ENCODE data around the gene NOVA2. TPM values are rescaled to one million over a fixed set of nuclear protein-coding genes. Genes with fewer than 3 reads are reported as not detected.
A peak's percentile ranks its signal among the peaks of the same experiment; 100 is the strongest.
"Not testable (repeated sequence)": the region's sequence is repeated elsewhere in the genome, so short reads cannot be mapped to it uniquely, and the experiment has no call there.

Gene NOVA2
- total RNA-seq, 1 donor from 2014 or later, result 5.3 TPM

DNA sequence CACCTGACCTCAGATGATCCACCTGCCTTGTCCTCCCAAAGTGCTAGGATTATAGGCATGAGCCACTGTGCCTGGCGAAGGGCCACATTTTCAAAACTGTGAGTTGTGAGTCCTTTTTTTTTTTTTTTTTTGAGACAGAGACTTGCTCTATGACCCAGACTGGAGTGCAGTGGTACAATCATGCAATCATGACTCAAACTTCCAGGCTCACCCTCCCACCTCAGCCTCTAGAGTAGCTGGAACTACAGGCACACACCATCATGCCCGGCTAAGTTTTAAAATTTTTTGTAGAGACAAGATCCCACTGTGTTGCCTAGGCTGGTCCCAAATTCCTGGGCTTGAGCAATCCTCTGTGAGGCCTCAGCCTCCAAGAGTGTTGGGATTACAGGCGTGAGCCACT, 67.4 kb downstream of the NOVA2 start:
- DNase-seq (ENCODE audit: missing footprints), result no peak
- no peak for ATAC-seq
- intact Hi-C loops (cut with DNase I), result loop anchor here (10.0 kb wide), 1 partner anchor 109 kb away; no protein-coding TSS in a partner anchor

DNA sequence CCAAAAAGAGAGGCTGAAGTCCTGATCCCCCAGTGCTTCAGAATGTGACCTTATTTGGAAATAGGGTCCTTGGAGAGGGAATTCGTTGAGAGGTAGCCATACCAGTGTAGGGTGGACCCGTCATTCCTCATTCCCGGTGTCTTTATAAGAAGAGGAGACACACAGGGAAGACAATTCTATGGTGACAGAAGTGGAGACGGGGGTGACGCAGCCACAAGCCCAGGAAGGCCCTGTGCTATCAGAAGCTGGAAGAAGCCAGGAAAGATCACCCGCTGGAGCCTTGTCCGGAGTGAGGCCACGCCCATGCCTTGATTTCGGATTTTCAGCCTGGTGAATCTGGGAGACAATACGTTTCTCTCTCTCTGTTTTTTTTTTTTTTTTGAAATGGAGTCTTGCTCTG, 68.7 kb downstream of the NOVA2 start:
- DNase-seq (ENCODE audit: missing footprints) (no peak), ATAC-seq (no peak)
- intact Hi-C loops (cut with DNase I), result loop anchor here (10.0 kb wide), 1 partner anchor 110 kb away; no protein-coding TSS in a partner anchor

DNA sequence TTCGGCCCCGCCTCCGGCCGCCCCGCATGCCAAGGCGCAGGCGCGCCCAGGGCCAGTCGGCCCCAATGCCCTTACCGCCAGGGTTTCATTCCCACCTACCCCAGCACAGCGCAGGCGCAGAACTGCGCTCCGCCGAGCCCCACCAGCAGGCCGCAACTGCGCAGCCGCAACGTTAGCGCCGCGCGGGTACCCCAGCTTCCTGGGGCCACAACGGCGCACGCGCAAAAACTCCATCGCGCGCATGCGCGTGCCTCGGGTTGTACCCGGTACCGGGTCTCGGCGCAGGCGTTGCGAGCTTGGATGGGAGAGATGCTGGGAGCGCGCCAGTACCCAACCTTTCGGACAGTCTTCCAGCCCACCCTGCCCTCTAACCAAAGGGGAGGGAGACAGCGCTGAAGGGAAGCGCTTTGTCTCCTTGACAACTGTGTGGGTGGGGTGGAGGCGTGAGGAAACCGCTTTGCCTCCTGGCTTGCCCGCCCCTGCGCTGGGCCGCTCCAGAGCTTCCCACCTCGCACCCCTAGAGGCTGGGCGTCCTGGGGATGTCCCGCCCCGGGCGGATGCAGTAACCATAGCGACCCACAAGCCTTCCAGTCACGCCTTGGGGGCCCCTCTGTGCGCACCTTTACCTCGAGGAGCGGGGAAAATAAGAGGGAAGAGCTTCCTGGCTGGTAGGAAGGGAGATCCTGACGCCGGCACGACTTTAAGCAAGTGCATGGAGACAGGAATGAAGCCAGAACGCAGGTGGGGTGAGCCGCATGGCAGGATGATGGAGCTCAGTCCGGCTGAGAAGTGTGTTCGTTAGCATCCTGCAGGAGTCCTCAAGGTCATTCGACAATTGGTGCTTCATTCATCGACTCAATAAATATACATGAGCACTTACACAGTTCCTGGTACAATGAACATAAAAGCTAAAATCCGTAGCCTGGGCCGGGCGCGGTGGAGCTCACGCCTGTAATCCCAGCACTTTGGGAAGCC, 70.7 kb downstream of the NOVA2 start:
- ATAC-seq, result peak; percentile 97
- intact Hi-C loops (cut with DNase I), result loop anchor here (1.0 to 10.0 kb wide), 2 partner anchors 40 to 112 kb away; partner anchors contain the start of gene SYMPK
- DNase-seq (ENCODE audit: missing footprints), result peak; percentile 99

DNA sequence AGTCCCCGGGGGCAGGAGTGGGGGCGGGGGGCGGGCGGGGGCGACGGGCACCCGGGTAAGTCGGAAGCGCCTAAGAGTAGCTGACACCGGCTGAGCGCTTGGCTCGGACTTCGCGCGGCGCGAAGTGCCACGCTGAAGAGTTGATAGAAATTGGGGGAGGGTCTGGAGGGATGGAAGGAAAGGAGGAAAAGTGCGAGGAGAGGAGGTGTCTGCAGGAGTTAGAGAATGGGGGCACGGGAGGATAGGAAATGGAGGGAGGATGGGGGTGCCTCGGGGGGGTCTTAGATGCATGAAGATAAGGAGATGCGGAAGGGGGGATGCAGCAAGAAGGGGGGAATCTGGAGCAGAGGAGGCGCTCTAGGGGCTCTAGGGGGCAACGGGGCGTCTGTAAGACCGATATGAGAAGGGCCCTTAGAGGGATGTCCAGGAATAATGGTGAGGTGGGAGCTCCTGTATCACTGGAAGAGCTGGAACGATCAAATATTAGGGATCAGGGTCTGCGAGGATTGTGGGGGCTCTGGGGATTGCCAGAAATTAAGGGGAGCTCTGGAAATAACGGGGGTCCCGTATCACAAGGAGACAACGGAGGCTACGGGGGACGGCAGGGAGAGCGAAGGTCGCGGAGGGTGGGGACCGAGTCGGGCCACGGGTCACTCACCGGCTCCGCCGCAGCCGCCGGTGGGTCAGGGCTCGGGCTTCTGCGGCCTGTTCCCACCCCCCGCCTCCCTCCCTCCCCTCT, 71.6 kb downstream of the NOVA2 start, which contains the start of gene MYPOP:
TSS of gene MYPOP (minus strand) at position 702 of the 739 bp plus-strand sequence. CDS start 840 bp downstream, outside the sequence.
- ATAC-seq (no peak), DNase-seq (ENCODE audit: missing footprints) (no peak)
- intact Hi-C loops (cut with DNase I), result loop anchor here (1.0 to 10.0 kb wide), 2 partner anchors 39 to 113 kb away; partner anchors contain the start of gene SYMPK

DNA sequence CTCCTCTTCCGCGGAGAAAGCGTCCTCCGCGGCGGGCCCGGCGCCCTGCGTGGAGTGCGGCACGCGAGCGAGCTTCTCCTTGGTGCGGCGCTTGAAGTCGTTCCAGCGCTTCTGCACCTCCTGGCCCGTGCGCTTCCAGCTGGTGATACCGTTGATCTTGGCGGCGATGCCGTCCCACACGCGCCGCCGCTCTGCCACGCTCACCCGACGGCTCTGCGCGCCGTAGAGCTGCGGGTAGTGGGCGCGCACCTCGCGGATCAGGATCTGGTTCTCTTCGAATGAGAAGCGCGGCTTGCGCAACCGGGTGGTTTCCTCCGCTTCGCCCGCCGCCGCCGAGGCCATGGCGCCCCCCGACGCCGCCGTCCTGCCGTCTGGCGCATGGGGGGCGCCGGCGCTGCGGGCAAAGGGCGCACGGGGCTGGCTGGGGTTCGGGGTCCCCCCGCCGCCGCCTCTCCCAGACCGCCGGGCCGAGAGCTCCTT, 72.2 kb downstream of the NOVA2 start:
- intact Hi-C loops (cut with DNase I), result loop anchor here (10.0 kb wide), 1 partner anchor 113 kb away; no protein-coding TSS in a partner anchor
- ATAC-seq, result no peak
- peak; percentile 85 for DNase-seq (ENCODE audit: missing footprints)

DNA sequence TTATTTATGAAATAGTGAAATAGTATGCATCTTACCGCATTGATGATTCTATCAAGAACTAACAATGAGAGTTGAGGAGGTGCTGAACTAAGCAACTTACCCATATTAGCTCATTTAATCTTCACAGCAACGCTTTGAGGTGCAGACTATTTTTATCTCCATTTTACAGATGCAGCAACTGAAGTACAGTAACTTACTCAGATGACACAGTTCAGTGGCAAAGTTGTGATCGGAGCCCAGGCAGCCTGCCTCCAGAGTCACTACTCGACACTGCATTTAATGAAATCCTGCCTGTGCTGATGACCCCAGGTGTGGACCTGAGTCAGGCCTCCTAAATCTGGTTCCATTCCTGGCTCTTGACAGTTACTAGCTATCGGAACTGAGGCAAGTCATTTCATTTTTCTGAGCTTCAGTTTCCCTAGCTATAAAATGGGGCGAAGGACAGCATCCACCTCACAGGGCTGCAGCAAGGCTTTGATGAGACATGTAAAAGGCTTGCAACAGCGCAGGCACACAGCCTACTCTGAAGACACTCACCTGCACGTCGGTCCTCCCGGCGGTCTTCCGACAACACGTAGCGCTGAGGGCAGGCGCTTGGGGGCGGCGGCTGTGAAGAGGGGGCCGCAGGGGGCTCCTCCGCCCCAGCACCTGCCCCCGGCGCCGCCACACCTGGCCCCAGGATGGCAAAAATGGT, 72.8 kb downstream of the NOVA2 start:
- DNase-seq (ENCODE audit: missing footprints) (no peak), ATAC-seq (no peak)
- intact Hi-C loops (cut with DNase I), result loop anchor here (10.0 kb wide), 1 partner anchor 114 kb away; no protein-coding TSS in a partner anchor

DNA sequence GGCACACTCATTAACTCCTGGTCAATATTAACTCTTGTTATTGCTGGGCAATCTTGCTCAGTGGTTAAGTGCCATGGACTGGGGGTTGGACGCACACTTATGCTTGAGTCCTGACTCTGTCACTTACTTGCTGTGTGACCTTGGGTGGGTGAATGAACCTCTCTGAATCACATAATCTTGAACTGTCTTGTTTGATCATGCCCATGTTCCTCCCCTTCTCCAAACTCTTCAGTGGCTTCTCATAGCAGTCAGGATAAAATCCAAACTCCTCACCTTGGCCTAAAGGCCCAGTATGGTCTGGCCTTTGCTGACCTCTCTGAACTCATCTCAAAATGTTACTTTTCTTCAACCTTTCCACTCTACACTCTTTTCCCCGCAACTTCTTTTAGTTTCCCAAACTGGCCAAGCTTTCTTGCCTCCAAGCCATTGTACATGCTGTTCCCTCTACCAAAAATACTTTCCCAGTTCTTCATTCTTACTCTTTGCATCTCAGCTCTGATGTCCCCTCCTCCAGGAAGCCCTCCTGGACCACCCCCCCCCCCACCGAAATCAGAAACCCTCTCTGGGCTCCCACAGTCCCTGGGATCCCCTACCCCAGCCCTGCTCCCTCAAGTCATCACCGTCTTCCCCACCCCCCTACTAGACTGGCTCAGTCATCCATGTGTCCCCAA, 73.6 kb downstream of the NOVA2 start:
- intact Hi-C loops (cut with DNase I), result loop anchor here (10.0 kb wide), 1 partner anchor 115 kb away; no protein-coding TSS in a partner anchor
- DNase-seq (ENCODE audit: missing footprints), result no peak
- no peak for ATAC-seq

DNA sequence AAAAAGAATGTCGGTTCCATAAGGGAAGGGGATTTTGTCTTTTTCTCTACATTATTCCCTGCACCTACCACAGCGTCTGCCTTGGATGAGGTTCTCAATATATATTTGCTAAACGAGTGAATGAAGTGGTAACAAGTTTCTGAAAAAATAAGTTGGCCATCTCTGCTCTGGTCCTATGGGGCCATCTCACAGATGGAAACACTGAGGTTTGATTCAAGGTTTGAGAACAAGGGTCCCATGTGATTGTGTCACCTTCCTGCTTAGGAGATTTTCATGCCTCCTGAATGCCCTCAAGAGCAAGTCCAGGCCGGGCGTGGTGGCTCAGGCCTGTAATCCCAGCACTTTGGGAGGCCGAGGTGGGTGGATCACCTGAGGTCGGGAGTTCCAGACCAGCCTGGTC, 74.4 kb downstream of the NOVA2 start:
- no peak for DNase-seq (ENCODE audit: missing footprints)
- no peak for ATAC-seq
- intact Hi-C loops (cut with DNase I), result no loop called here

DNA sequence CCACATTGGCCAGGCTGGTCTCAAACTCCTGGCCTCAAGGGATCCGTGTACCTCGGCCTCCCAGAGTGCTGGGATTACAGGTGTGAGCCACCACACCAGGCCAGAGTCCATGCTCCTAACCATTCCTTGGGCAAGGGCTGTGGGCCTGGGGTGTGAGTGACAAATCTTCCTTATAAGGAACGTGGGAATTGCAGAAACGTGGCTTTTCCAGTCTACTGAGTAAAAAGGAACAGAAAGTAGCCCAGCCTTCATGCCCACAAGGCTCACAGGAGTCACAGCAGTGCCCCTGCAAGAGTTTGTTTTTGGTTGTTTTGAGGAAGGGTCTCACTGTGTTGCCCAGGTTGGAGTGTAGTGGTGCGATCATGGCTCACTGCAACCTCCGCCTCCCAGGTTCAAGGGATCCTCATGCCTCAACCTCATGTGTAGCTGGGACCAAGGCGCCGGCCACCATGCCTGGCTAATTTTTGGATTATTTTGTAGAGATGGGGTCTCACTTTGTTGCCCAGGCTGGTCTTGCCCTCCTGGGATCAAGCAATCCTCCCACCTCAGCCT, 76.3 kb downstream of the NOVA2 start:
- intact Hi-C loops (cut with DNase I), result no loop called here
- DNase-seq (ENCODE audit: missing footprints) (no peak), ATAC-seq (no peak)

DNA sequence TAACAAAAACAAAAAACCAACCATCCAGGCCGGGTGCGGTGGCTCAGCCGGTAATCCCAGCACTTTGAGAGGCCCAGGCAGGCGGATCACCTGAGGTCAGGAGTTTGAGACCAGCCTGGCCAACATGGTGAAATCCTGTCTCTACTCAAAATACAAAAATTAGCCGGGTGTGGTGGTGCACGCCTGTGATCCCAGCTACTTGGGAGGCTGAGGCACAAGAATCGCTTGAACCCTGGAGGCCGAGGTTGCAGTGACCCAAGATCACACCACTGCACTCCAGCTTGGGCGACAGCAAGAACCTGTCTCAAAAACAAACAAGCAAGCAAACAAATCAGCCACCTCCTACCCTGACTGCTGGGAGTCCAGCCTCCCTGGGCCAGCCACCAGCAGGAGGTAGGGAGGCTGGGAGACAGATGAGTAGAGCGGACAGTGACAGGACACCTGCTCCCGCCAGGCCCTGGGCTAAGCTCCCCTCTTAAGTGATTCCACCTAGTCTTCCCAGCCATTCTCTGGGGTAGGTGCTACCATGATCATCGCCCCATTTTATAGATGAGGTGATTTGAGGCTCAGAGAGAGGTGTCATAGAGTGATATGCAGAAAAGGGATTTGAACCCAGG, 77.6 kb downstream of the NOVA2 start:
- intact Hi-C loops (cut with DNase I); DNase-seq (ENCODE audit: missing footprints); ATAC-seq: not testable (repeated sequence)

DNA sequence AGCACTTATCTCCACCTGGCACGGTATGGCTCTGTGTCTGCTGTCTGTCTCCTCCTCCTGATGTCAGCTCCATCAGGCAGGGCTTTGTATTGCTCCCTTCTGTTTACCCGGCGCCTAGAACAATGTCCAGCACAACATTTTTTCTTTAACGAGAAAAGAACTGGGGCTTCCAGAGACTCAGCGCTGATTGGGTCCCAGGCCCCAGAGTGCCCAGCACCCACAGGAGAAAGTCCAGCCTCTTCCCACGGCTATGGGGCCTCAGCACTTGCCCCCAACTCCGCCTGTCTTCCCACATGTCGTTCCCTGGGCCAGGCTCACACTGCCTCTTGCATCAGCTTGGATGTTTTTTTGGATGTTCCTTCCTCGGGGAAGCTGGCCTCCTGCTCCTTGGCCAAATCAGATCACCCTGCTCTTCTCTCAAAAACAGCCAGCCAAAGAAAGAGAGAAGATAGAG, 78.1 kb downstream of the NOVA2 start:
- DNase-seq (ENCODE audit: missing footprints) (no peak), ATAC-seq (no peak)
- intact Hi-C loops (cut with DNase I), result no loop called here

DNA sequence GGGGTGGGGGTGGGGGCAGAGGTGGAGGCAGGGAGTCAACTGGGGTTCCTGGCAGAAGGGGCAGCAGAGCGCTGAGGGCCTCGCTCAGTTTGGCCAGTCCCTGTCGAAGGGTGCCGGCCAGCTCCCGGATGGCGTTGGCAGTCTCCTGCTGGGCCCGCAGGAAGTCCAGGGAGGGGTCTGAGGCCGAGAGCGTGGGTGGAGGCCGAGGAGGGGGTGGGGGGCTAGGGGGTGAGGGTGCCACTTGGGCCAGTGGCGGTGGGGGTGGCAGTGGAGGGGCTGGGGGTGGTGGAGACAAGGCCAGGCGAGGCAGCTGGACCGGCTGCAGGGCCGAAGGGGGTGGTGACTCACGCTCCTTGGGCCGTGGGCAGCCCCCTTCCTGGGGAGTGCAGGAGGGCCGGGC, 82.8 kb downstream of the NOVA2 start:
- DNase-seq (ENCODE audit: missing footprints), result no peak
- intact Hi-C loops (cut with DNase I), result no loop called here

DNA sequence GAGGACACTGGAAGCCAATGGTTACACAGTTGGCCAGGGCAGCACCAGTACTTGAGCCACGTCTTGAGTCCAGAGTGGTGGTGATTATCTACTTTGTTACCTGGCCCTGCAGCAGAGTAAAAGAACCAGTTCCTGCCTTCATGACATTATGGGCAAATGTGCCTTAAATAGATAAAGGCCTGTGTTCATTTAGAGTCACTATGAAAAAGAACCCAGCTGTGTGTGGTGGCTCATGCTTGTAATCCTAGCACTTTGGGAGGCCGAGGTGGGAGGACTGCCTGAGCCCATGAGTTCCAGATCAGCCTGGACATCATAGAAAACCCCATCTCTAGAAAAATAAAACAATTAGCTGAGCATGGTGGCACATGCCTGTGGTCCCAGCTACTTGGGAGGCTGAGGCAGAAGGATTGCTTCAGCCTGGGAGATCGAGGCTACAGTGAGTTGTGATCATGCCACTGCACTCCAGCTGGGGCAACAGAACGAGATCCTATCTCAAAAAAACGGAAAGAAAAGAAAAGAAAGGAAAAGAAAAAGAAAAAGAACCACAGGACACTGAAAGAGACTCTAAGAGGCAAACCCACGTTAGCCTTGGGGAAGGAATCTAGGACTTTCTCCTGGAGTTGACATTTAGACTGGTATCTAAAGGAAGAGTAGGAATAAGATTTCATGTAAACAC, 84.3 kb downstream of the NOVA2 start:
- no peak for ATAC-seq
- intact Hi-C loops (cut with DNase I), result loop anchor here (5.0 kb wide), 1 partner anchor 72 kb away; the partner anchor contains the start of gene RSPH6A
- DNase-seq (ENCODE audit: missing footprints), result no peak

More for the DNA sequence above, 82.8 kb downstream of the NOVA2 start:
- no peak for ATAC-seq

DNA sequence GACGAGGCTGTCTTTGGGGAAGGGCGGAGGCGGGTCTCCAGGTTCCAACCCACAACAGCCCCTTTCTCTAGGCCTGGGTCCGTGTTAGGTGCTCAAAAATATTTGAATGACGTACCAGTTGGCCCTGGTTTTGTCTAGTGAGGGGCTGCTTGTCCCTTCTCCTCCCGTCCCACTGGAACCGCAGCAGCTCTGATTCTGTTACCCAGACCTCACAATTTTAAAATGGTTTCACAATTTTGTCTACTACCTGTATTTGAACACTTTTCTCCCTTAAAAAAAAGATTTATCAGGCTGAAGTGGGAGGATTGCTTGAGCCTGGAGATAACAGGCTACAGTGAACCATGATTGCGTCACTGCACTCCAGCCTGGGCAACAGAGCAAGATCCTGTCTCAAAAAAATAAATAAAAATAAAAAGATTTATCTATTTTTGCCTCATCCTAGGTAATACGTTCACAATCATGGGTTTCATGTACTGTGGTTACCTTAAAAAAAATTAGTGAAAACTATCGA, 86.4 kb downstream of the NOVA2 start:
- no peak for ATAC-seq
- intact Hi-C loops (cut with DNase I), result loop anchor here (2.0 to 5.0 kb wide), 2 partner anchors 24 to 70 kb away; partner anchors contain the start of genes RSPH6A and SYMPK

DNA sequence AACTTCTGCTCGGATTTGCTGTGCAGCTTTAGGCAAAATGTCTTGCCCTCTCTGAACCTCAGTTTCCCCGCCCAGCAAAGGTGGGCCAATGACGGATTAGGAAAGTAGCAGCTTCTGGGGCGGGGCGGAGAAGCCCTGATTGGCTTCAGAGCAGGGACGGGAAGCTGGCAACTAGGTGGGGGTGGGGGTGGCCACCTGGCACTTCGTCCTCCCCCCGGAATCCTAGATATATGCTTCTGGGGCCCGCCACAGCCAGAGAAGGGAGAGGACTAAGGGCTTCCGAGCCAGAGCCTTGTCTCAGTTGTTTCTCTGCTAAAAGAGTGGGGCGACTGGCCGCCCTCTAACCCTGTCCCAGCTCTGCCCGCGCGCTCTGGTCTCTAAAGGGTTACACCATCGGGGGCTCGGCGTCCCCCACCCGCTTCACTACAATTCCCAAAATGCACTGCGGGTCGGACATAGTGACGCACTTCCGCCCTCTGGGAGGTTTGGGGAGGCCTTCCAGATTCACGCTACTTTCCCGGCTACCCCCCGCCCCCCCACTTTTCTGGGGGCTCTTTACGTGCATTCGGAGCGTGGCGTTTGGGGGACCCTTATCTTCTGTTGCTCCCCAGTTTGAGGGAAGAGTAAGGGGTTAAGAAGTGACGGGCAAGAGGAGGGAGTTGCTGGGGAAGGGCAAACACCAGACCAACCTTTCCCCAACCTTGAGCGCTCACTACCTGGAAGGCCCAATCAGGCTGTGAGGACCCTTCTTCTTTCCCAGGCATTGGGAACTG, 87.1 kb downstream of the NOVA2 start:
- ATAC-seq, result peak; percentile 92

More for the DNA sequence above, 86.4 kb downstream of the NOVA2 start:
- no peak for DNase-seq (ENCODE audit: missing footprints)

More for the DNA sequence above, 87.1 kb downstream of the NOVA2 start:
- intact Hi-C loops (cut with DNase I), result loop anchor here (1.0 to 5.0 kb wide), 3 partner anchors 24 to 109 kb away; partner anchors contain the start of genes CCDC61, RSPH6A and SYMPK
- peak; percentile 95 for DNase-seq (ENCODE audit: missing footprints)

Data from Right ventricle myocardium inferior (tissue), 1 donor.